ENCODE measurements around the gene CYS1. TPM values are rescaled to one million over a fixed set of nuclear protein-coding genes. Genes with fewer than 3 reads are reported as not detected.
"Not testable (repeated sequence)": the region's sequence is repeated elsewhere in the genome, so short reads cannot be mapped to it uniquely, and the experiment has no call there.

Gene CYS1
- total RNA-seq, 2 experiments from 2014 or later, result 0.07 TPM; not detected in 1

- Mint-ChIP-seq H3K4me3 (no peak overlapping the region), H3K27ac (peak overlapping the region; percentile 50), H3K27me3 (no peaks in the 10 kb centered on the region), H3K9me3 (no peaks in the 10 kb centered on the region), H3K4me1 (ENCODE audit: low read depth) (peaks cover 19% of the 10 kb centered on the region), H3K36me3 (no peaks in the 10 kb centered on the region)
- DNase-seq, result no peak
- intact Hi-C loops (cut with micrococcal nuclease), result no loop called here
- POLR2A ChIA-PET, result no interaction called here
- CTCF ChIA-PET, result interaction anchor here (1.2 to 7.1 kb wide), 4 partner anchors 12 to 222 kb away, joined by 3 to 44 read pairs (median 16); no protein-coding TSS in a partner anchor
Measured at GRCh38 chr2:10035633-10036032, 44.6 kb downstream of the CYS1 start.

GRCh38 chr2:10035053-10035422 is 45.2 kb downstream of the CYS1 start:
- Mint-ChIP-seq H3K27me3 (no peaks in the 10 kb centered on the region), H3K4me3 (no peak overlapping the region), H3K27ac (no peak overlapping the region), H3K4me1 (ENCODE audit: low read depth) (peaks cover 21% of the 10 kb centered on the region), H3K9me3 (no peaks in the 10 kb centered on the region), H3K36me3 (no peaks in the 10 kb centered on the region)
- POLR2A ChIA-PET, result interaction anchor here (0.6 to 1.2 kb wide), 2 partner anchors 9 to 231 kb away, joined by 4 read pairs; no protein-coding TSS in a partner anchor
- CTCF ChIA-PET, result interaction anchor here (4.5 to 7.1 kb wide), 2 partner anchors 13 to 51 kb away, joined by 29 to 44 read pairs; no protein-coding TSS in a partner anchor
- intact Hi-C loops (cut with micrococcal nuclease), result no loop called here
- peak; percentile 34 for DNase-seq

- no peak for DNase-seq
- Mint-ChIP-seq H3K27ac (no peak overlapping the region), H3K27me3 (no peaks in the 10 kb centered on the region), H3K9me3 (no peaks in the 10 kb centered on the region), H3K4me1 (ENCODE audit: low read depth) (peaks cover 26% of the 10 kb centered on the region), H3K36me3 (no peaks in the 10 kb centered on the region), H3K4me3 (no peak overlapping the region)
- intact Hi-C loops (cut with micrococcal nuclease), result no loop called here
- CTCF ChIA-PET, result interaction anchor here (4.5 to 7.1 kb wide), 2 partner anchors 14 to 51 kb away, joined by 29 to 44 read pairs; no protein-coding TSS in a partner anchor
- POLR2A ChIA-PET, result interaction anchor here (0.6 to 1.2 kb wide), 2 partner anchors 10 to 230 kb away, joined by 4 read pairs; no protein-coding TSS in a partner anchor
Measured at GRCh38 chr2:10034333-10035052, 45.7 kb downstream of the CYS1 start.

- DNase-seq, result no peak
- Mint-ChIP-seq H3K27ac (no peak overlapping the region), H3K9me3 (no peaks in the 10 kb centered on the region), H3K4me3 (no peak overlapping the region), H3K4me1 (ENCODE audit: low read depth) (peaks cover 35% of the 10 kb centered on the region), H3K36me3 (no peaks in the 10 kb centered on the region), H3K27me3 (no peaks in the 10 kb centered on the region)
- ChIA-PET POLR2A (no interaction called here), CTCF (interaction anchor here (7.1 kb wide), 1 partner anchor 49 kb away, joined by 44 read pairs; no protein-coding TSS in a partner anchor)
- intact Hi-C loops (cut with micrococcal nuclease), result no loop called here
Measured at GRCh38 chr2:10033251-10034006, 46.8 kb downstream of the CYS1 start.

GRCh38 chr2:10032746-10033105 is 47.5 kb downstream of the CYS1 start:
- POLR2A ChIA-PET, result no interaction called here
- Mint-ChIP-seq H3K36me3 (no peaks in the 10 kb centered on the region), H3K27ac (no peak overlapping the region), H3K4me3 (no peak overlapping the region), H3K4me1 (ENCODE audit: low read depth) (peaks cover 37% of the 10 kb centered on the region), H3K27me3 (no peaks in the 10 kb centered on the region), H3K9me3 (no peaks in the 10 kb centered on the region)
- CTCF ChIA-PET, result interaction anchor here (7.1 kb wide), 1 partner anchor 49 kb away, joined by 44 read pairs; no protein-coding TSS in a partner anchor
- no peak for DNase-seq
- intact Hi-C loops (cut with micrococcal nuclease), result no loop called here

GRCh38 chr2:10031886-10032745 is 48.1 kb downstream of the CYS1 start:
- DNase-seq, result no peak
- intact Hi-C loops (cut with micrococcal nuclease), result no loop called here
- Mint-ChIP-seq H3K27ac (no peak overlapping the region), H3K4me3 (no peak overlapping the region), H3K27me3 (no peaks in the 10 kb centered on the region), H3K9me3 (no peaks in the 10 kb centered on the region), H3K36me3 (no peaks in the 10 kb centered on the region), H3K4me1 (ENCODE audit: low read depth) (peaks cover 37% of the 10 kb centered on the region)
- ChIA-PET POLR2A (no interaction called here), CTCF (interaction anchor here (2.3 kb wide), 1 partner anchor 48 kb away, joined by 8 read pairs; no protein-coding TSS in a partner anchor)

- H3K27me3 Mint-ChIP-seq; H3K27ac Mint-ChIP-seq; DNase-seq; H3K36me3 Mint-ChIP-seq; H3K4me3 Mint-ChIP-seq; H3K9me3 Mint-ChIP-seq; intact Hi-C loops (cut with micrococcal nuclease): not testable (repeated sequence)
- ChIA-PET POLR2A (interaction anchor here (1.4 kb wide), 1 partner anchor 13 kb away, joined by 3 read pairs; the partner anchor contains the start of gene KLF11), CTCF (interaction anchor here (1.2 to 2.9 kb wide), 3 partner anchors 17 to 217 kb away, joined by 3 to 13 read pairs (median 8); no protein-coding TSS in a partner anchor)
- peaks cover 30% of the 10 kb centered on the region for H3K4me1 Mint-ChIP-seq (ENCODE audit: low read depth)
Measured at GRCh38 chr2:10030798-10031197, 49.4 kb downstream of the CYS1 start.

GRCh38 chr2:10030311-10030736 is 49.9 kb downstream of the CYS1 start:
- no peak overlapping the region for H3K27ac Mint-ChIP-seq
- DNase-seq, result no peak
- no peak overlapping the region for H3K4me3 Mint-ChIP-seq
- no peaks in the 10 kb centered on the region for H3K9me3 Mint-ChIP-seq
- H3K27me3 Mint-ChIP-seq, result no peaks in the 10 kb centered on the region
- intact Hi-C loops (cut with micrococcal nuclease), result no loop called here
- H3K36me3 Mint-ChIP-seq, result no peaks in the 10 kb centered on the region
- H3K4me1 Mint-ChIP-seq (ENCODE audit: low read depth), result peaks cover 27% of the 10 kb centered on the region
- POLR2A ChIA-PET, result interaction anchor here (1.4 kb wide), 1 partner anchor 13 kb away, joined by 3 read pairs; the partner anchor contains the start of gene KLF11
- CTCF ChIA-PET, result interaction anchor here (1.2 to 2.9 kb wide), 3 partner anchors 18 to 217 kb away, joined by 3 to 13 read pairs (median 8); no protein-coding TSS in a partner anchor

GRCh38 chr2:10029875-10030223 is 50.4 kb downstream of the CYS1 start:
- Mint-ChIP-seq H3K27ac (no peak overlapping the region), H3K9me3 (no peaks in the 10 kb centered on the region), H3K27me3 (no peaks in the 10 kb centered on the region), H3K36me3 (no peaks in the 10 kb centered on the region), H3K4me3 (no peak overlapping the region), H3K4me1 (ENCODE audit: low read depth) (peaks cover 23% of the 10 kb centered on the region)
- CTCF ChIA-PET, result interaction anchor here (1.2 to 3.1 kb wide), 4 partner anchors 18 to 216 kb away, joined by 3 to 15 read pairs (median 8); no protein-coding TSS in a partner anchor
- DNase-seq, result no peak
- POLR2A ChIA-PET, result interaction anchor here (0.7 to 1.4 kb wide), 3 partner anchors 14 to 416 kb away, joined by 3 read pairs; partner anchors contain the start of gene KLF11
- intact Hi-C loops (cut with micrococcal nuclease), result loop anchor here (5.0 kb wide), 1 partner anchor 38 kb away; no protein-coding TSS in a partner anchor

- Mint-ChIP-seq H3K4me3 (no peak overlapping the region), H3K27ac (no peak overlapping the region), H3K36me3 (no peaks in the 10 kb centered on the region), H3K27me3 (no peaks in the 10 kb centered on the region), H3K4me1 (ENCODE audit: low read depth) (peaks cover 19% of the 10 kb centered on the region), H3K9me3 (no peaks in the 10 kb centered on the region)
- CTCF ChIA-PET, result interaction anchor here (1.1 to 3.1 kb wide), 7 partner anchors 19 to 259 kb away, joined by 3 to 15 read pairs (median 4); no protein-coding TSS in a partner anchor
- peak; percentile 73 for DNase-seq
- intact Hi-C loops (cut with micrococcal nuclease), result loop anchor here (5.0 kb wide), 1 partner anchor 37 kb away; no protein-coding TSS in a partner anchor
- POLR2A ChIA-PET, result interaction anchor here (0.7 to 1.4 kb wide), 3 partner anchors 14 to 417 kb away, joined by 3 read pairs; partner anchors contain the start of gene KLF11
Measured at GRCh38 chr2:10028988-10029874, 51.0 kb downstream of the CYS1 start.
